Measurements from ENCODE around the gene TRAF4. TPM values are rescaled to one million over a fixed set of nuclear protein-coding genes. Genes with fewer than 3 reads are reported as not detected.

Gene TRAF4
- total and polyA plus RNA-seq, 9 of the 15 experiments (the other 6 are each of a cell fraction or from before 2014, with no cell fraction given): 2.4 to 147 (median 72.4) TPM

DNA sequence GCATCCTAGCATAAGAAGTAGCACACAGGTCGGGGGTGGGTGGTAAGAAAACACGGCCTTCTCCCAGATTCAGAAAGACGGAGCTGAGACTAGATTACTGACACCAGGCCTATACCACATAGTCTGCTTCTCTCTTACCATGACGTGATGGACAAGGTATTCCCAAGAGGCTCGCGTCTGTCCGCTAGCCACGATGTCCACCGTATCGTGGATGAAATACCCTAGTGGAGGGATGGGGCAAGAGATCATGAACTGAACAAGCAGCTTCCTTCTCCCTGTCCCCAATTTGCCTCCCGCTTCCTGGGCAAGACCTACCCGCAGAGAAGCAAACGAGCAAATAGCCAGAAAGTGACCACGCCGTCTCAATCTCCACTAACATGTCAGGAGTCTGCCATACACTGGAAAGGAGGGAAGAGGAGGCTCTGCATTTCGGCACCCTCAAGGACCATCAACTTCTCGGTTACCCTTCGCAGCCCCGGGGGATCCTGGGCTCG is 18.6 kb upstream of the TRAF4 start:
- Histone ChIP-seq H3K27ac (ENCODE audit: extremely low read depth, low read depth, low read length) (peak overlapping the region; percentile 95), H3K4me3 (peak overlapping the region; percentile 83), H4K20me1 (replicated peaks; ENCODE audit: control insufficient read depth, insufficient read depth, low read length) (peaks cover 45% of the 10 kb centered on the region), H3K4me1 (replicated peaks in 1 of 2; ENCODE audit: control insufficient read depth in 2 of 2, insufficient read depth in 2 of 2, low read length in 2 of 2) (peaks cover 52 to 66% of the 10 kb centered on the region in 2 experiments), H3K36me3 (ENCODE audit: control insufficient read depth, insufficient read depth, low read length) (peaks cover 54% of the 10 kb centered on the region), H3K79me2 (ENCODE audit: control insufficient read depth, insufficient read depth, low read length) (peaks cover 68% of the 10 kb centered on the region), H3K27me3 (ENCODE audit: control insufficient read depth in 2 of 2, insufficient read depth in 2 of 2, low read length in 2 of 2) (no peaks in the 10 kb centered on the region), H3K4me2 (ENCODE audit: insufficient read depth, low read length) (peak overlapping the region; percentile 99), H3K9me1 (ENCODE audit: control insufficient read depth, insufficient read depth, low read length) (no peaks in the 10 kb centered on the region), H3K9me3 (replicated peaks; ENCODE audit: control insufficient read depth, insufficient read depth, low read depth, low read length) (no peaks in the 10 kb centered on the region), H2AFZ (ENCODE audit: low read depth, low read length) (peak overlapping the region; percentile 58), H3K9ac (ENCODE audit: insufficient read depth in 1 of 2, low read depth in 2 of 2, low read length in 2 of 2) (peak overlapping the region; percentile 96 to 100)
- 1% methylated on average over 20 of the region's 20 CpGs for WGBS (ENCODE audit: insufficient coverage, low coverage, missing lambda C conversion rate)
- intact Hi-C loops (cut with micrococcal nuclease): loop anchor here (5.0 to 10.0 kb wide), 5 partner anchors 87 to 390 kb away; partner anchors contain the start of gene SPAG5
- ATAC-seq (peak; percentile 10), DNase-seq (ENCODE audit: extremely low read depth in 1 of 4, low spot score in 3 of 4) (peak in 3 of 4 experiments; percentile 29 to 83 (median 52)), FAIRE-seq (peak; percentile 81)
- BruUV-seq (replicated peaks): TSS peak; percentile 65
- in situ Hi-C loops (cut with MboI): no loop called here
- CTCF ChIA-PET (ENCODE audit: low intra/inter-chr PET ratio): interaction anchor here (3.9 kb wide), 1 partner anchor 25 kb away, joined by 117 read pairs; no protein-coding TSS in a partner anchor
- POLR2A ChIA-PET: interaction anchor here (0.5 to 11.1 kb wide), 31 partner anchors 10 to 569 kb away, joined by 3 to 367 read pairs (median 4); partner anchors contain the start of genes BLTP2, FAM222B, NUFIP2 and PHF12
- TF ChIP-seq TGIF2 (CRISPR knock-in tag; IDR thresholded peaks at IDR 0.05) (no peak), BCL6 (CRISPR knock-in tag; IDR thresholded peaks at IDR 0.05) (no peak), ARID1B (IDR thresholded peaks at IDR 0.05) (no peak), JUND (IDR thresholded peaks at IDR 0.05; ENCODE audit: borderline replicate concordance, low read depth, low read length) (no peak), JUND (tag; IDR thresholded peaks at IDR 0.05; ENCODE audit: borderline replicate concordance, low read depth, low read length) (peak; percentile 31; the same call in 1 of the 3 replicates), RFX7 (CRISPR knock-in tag; IDR thresholded peaks at IDR 0.05) (peak; percentile 56), RFX5 (IDR thresholded peaks at IDR 0.05; ENCODE audit: low read depth, low read length) (no peak), POLR2AphosphoS2 (IDR thresholded peaks at IDR 0.05; ENCODE audit: low read length) (peak; percentile 90), TEAD1 (CRISPR knock-in tag; IDR thresholded peaks at IDR 0.05) (0 out of 4 replicates have a peak, but pooled peaks of 1 of the 2 experiments have one; percentile 57)
- TF ChIP-seq, protein P1, sequence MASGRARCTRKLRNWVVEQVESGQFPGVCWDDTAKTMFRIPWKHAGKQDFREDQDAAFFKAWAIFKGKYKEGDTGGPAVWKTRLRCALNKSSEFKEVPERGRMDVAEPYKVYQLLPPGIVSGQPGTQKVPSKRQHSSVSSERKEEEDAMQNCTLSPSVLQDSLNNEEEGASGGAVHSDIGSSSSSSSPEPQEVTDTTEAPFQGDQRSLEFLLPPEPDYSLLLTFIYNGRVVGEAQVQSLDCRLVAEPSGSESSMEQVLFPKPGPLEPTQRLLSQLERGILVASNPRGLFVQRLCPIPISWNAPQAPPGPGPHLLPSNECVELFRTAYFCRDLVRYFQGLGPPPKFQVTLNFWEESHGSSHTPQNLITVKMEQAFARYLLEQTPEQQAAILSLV (tag; IDR thresholded peaks at IDR 0.05): no peak
- TF ChIP-seq, protein P2, sequence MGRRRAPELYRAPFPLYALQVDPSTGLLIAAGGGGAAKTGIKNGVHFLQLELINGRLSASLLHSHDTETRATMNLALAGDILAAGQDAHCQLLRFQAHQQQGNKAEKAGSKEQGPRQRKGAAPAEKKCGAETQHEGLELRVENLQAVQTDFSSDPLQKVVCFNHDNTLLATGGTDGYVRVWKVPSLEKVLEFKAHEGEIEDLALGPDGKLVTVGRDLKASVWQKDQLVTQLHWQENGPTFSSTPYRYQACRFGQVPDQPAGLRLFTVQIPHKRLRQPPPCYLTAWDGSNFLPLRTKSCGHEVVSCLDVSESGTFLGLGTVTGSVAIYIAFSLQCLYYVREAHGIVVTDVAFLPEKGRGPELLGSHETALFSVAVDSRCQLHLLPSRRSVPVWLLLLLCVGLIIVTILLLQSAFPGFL (CRISPR knock-in tag; IDR thresholded peaks at IDR 0.05): peak; percentile 98; the same call in 1 of the 2 replicates

Measured in K562 (cell line).